ENCODE results near the gene CAST.

DNA sequence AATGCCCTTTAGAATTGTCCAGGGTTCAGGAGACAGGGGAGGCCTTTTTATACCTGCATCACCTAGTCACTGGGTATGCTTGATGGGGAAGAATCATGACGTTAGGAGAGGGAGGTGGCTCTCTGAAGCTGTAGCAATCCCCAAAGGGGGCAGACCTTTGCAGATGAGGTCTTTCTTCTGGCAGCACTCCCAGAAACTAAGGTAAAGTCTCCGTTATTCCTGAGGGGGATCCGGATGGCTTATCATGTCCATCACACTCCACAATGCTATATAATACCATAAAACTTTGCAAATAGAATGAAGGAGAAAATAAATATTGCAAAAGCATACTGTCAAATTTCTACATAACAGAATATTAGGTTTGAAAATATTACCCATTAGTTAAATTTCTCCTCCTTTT lies 21.5 kb upstream of the CAST start:
- TF ChIP-seq, protein P1, sequence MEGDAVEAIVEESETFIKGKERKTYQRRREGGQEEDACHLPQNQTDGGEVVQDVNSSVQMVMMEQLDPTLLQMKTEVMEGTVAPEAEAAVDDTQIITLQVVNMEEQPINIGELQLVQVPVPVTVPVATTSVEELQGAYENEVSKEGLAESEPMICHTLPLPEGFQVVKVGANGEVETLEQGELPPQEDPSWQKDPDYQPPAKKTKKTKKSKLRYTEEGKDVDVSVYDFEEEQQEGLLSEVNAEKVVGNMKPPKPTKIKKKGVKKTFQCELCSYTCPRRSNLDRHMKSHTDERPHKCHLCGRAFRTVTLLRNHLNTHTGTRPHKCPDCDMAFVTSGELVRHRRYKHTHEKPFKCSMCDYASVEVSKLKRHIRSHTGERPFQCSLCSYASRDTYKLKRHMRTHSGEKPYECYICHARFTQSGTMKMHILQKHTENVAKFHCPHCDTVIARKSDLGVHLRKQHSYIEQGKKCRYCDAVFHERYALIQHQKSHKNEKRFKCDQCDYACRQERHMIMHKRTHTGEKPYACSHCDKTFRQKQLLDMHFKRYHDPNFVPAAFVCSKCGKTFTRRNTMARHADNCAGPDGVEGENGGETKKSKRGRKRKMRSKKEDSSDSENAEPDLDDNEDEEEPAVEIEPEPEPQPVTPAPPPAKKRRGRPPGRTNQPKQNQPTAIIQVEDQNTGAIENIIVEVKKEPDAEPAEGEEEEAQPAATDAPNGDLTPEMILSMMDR (IDR thresholded peaks at IDR 0.05; ENCODE audit: borderline replicate concordance, extremely low read depth, low read length, poor library complexity, severe bottlenecking): no peak
- TF ChIP-seq EZH2 (IDR thresholded peaks at IDR 0.05; ENCODE audit: borderline replicate concordance, low read depth, low read length, severe bottlenecking): no peak

Data from DND-41 (cell line).